ENCODE measurements around the gene NXPH4.

NXPH4 gene

GRCh38 chr12:57244312-57244696 is 27.7 kb downstream of the NXPH4 start:
- no peak for DNase-seq

- no peak for DNase-seq
Observed at GRCh38 chr12:57247041-57247440, 30.4 kb downstream of the NXPH4 start.

- DNase-seq: no peak
Observed at GRCh38 chr12:57248934-57249742, 32.5 kb downstream of the NXPH4 start.

- DNase-seq: no peak
Observed at GRCh38 chr12:57250541-57250940, 33.9 kb downstream of the NXPH4 start.

GRCh38 chr12:57250956-57251355 is 34.4 kb downstream of the NXPH4 start, which contains the start of gene STAC3:
TSS of gene STAC3 (minus strand) at chr12:57251187. CDS start at chr12:57249636, 1,551 bp downstream.
- no peak for DNase-seq

- DNase-seq: no peak
Observed at GRCh38 chr12:57254506-57255280, 38.1 kb downstream of the NXPH4 start.

- no peak for DNase-seq
Observed at GRCh38 chr12:57255916-57256315, 39.3 kb downstream of the NXPH4 start.

GRCh38 chr12:57258977-57259970 is 42.7 kb downstream of the NXPH4 start:
- DNase-seq: no peak

GRCh38 chr12:57260366-57260765 is 43.8 kb downstream of the NXPH4 start:
- DNase-seq: no peak

GRCh38 chr12:57261428-57261865 is 44.9 kb downstream of the NXPH4 start:
- no peak for DNase-seq

- DNase-seq: no peak
Observed at GRCh38 chr12:57262126-57262822, 45.7 kb downstream of the NXPH4 start.

- DNase-seq: no peak
Observed at GRCh38 chr12:57263096-57263495, 46.5 kb downstream of the NXPH4 start.

- DNase-seq: no peak
Observed at GRCh38 chr12:57266681-57267080, 50.1 kb downstream of the NXPH4 start.

GRCh38 chr12:57268264-57268663 is 51.7 kb downstream of the NXPH4 start:
- DNase-seq: no peak

- DNase-seq: no peak
Observed at GRCh38 chr12:57270966-57271470, 54.4 kb downstream of the NXPH4 start.

- no peak for DNase-seq
Observed at GRCh38 chr12:57272337-57273151, 56.0 kb downstream of the NXPH4 start.

GRCh38 chr12:57273516-57273915 is 56.9 kb downstream of the NXPH4 start:
- DNase-seq: no peak

Measured in activated CD8-positive, alpha-beta memory T cell treated with anti-CD3 and anti-CD28 coated beads for 24 hours (primary cell).